Measurements from ENCODE around the gene NKAIN4. TPM values are rescaled to one million over a fixed set of nuclear protein-coding genes. Genes with fewer than 3 reads are reported as not detected.

The NKAIN4 gene
- total and polyA plus RNA-seq, 2 donors from 2014 or later: 29.7 to 107 TPM

- Histone ChIP-seq H3K27ac (ENCODE audit: low read depth in 2 of 2, low read length in 2 of 2) (no peak overlapping the region), H3K9ac (ENCODE audit: low read length in 3 of 3) (no peak overlapping the region), H3K4me1 (ENCODE audit: control insufficient read depth in 2 of 3, insufficient read depth in 2 of 3, low read depth in 1 of 3, low read length in 3 of 3) (peaks cover 3 to 13% (median 9%) of the 10 kb centered on the region in 3 donors), H3K9me3 (ENCODE audit: control insufficient read depth in 2 of 3, insufficient read depth in 1 of 3, low read length in 3 of 3) (no peaks in the 10 kb centered on the region), H3K4me3 (ENCODE audit: low read length in 3 of 3) (no peak overlapping the region), H3K36me3 (ENCODE audit: control insufficient read depth in 2 of 3, insufficient read depth in 3 of 3, low read length in 3 of 3) (peaks cover 0 to 2% (median 0%) of the 10 kb centered on the region in 3 donors), H3K27me3 (ENCODE audit: control insufficient read depth, insufficient read depth, low read length) (no peaks in the 10 kb centered on the region)
- intact Hi-C loops (cut with DNase I): no loop called here
- FAIRE-seq: no peak
- no peak for DNase-seq
- no peak for TF ChIP-seq CTCF (IDR thresholded peaks at IDR 0.05; ENCODE audit: borderline replicate concordance, extremely low read depth, insufficient read depth)
These were observed 16.5 kb upstream of the NKAIN4 start for GRCh38 chr20:63270606-63271325.

GRCh38 chr20:63269724-63270123 is 15.5 kb upstream of the NKAIN4 start:
- no peak for FAIRE-seq

GRCh38 chr20:63268671-63269439 is 14.6 kb upstream of the NKAIN4 start:
- Histone ChIP-seq H3K36me3 (ENCODE audit: control insufficient read depth in 2 of 3, insufficient read depth in 3 of 3, low read length in 3 of 3) (peaks cover 0 to 2% (median 0%) of the 10 kb centered on the region in 3 donors), H3K9me3 (ENCODE audit: control insufficient read depth in 2 of 3, insufficient read depth in 1 of 3, low read length in 3 of 3) (no peaks in the 10 kb centered on the region), H3K4me1 (ENCODE audit: control insufficient read depth in 2 of 3, insufficient read depth in 2 of 3, low read depth in 1 of 3, low read length in 3 of 3) (peaks cover 3 to 6% (median 5%) of the 10 kb centered on the region in 3 donors), H3K27ac (ENCODE audit: low read depth in 2 of 2, low read length in 2 of 2) (no peak overlapping the region), H3K9ac (ENCODE audit: low read length in 3 of 3) (no peak overlapping the region), H3K4me3 (ENCODE audit: low read length in 3 of 3) (no peak overlapping the region), H3K27me3 (ENCODE audit: control insufficient read depth, insufficient read depth, low read length) (no peaks in the 10 kb centered on the region)
- FAIRE-seq: no peak
- intact Hi-C loops (cut with DNase I): no loop called here
- no peak for TF ChIP-seq CTCF (IDR thresholded peaks at IDR 0.05; ENCODE audit: borderline replicate concordance, extremely low read depth, insufficient read depth)
- peak in 3 of 5 donors; percentile 58 to 78 (median 71) for DNase-seq

More at GRCh38 chr20:63269724-63270123, 15.5 kb upstream of the NKAIN4 start:
- TF ChIP-seq CTCF (IDR thresholded peaks at IDR 0.05; ENCODE audit: borderline replicate concordance, extremely low read depth, insufficient read depth): no peak
- H3K4me1 ChIP-seq (ENCODE audit: control insufficient read depth in 2 of 3, insufficient read depth in 2 of 3, low read depth in 1 of 3, low read length in 3 of 3): peaks cover 3 to 13% (median 9%) of the 10 kb centered on the region in 3 donors
- H3K27me3 ChIP-seq (ENCODE audit: control insufficient read depth, insufficient read depth, low read length): no peaks in the 10 kb centered on the region
- no peak overlapping the region for H3K9ac ChIP-seq (ENCODE audit: low read length in 3 of 3)
- no peak for DNase-seq
- intact Hi-C loops (cut with DNase I): no loop called here
- H3K36me3 ChIP-seq (ENCODE audit: control insufficient read depth in 2 of 3, insufficient read depth in 3 of 3, low read length in 3 of 3): peaks cover 0 to 2% (median 0%) of the 10 kb centered on the region in 3 donors
- no peak overlapping the region for H3K27ac ChIP-seq (ENCODE audit: low read depth in 2 of 2, low read length in 2 of 2)
- H3K4me3 ChIP-seq (ENCODE audit: low read length in 3 of 3): no peak overlapping the region
- no peaks in the 10 kb centered on the region for H3K9me3 ChIP-seq (ENCODE audit: control insufficient read depth in 2 of 3, insufficient read depth in 1 of 3, low read length in 3 of 3)

Data from kidney (tissue), 14 donors.